SJCRH30 (cell line): ENCODE data around the gene MSMO1. TPM values are rescaled to one million over a fixed set of nuclear protein-coding genes. Genes with fewer than 3 reads are reported as not detected.
"Not testable (repeated sequence)": the region's sequence is repeated elsewhere in the genome, so short reads cannot be mapped to it uniquely, and the experiment has no call there.

ENCODE experiments used
- DNase-seq, 2 experiments: peaks; one replicate each; pipeline ENCODE4 v3.0.0-alpha.2; 2015 to 2020
- H3K27ac ChIP-seq: fragments of 250-450 bp; sonication (Bioruptor Pico); 2 replicates; pipeline ENCODE4 v1.5.1; 2020; ENCODE audit warnings: mild to moderate bottlenecking, moderate library complexity
- H3K27me3 ChIP-seq: fragments of 250-450 bp; sonication (Bioruptor Pico); 2 replicates; pipeline ENCODE4 v1.5.1; 2020; ENCODE audit warnings: mild to moderate bottlenecking, moderate library complexity
- H3K36me3 ChIP-seq: fragments of 250-450 bp; sonication (Bioruptor Pico); 2 replicates; pipeline ENCODE4 v1.5.1; 2020; ENCODE audit warnings: mild to moderate bottlenecking, moderate library complexity
- H3K4me1 ChIP-seq: fragments of 250-450 bp; sonication (Bioruptor Pico); 2 replicates; pipeline ENCODE4 v1.5.1; 2020; ENCODE audit warnings: mild to moderate bottlenecking, moderate library complexity
- H3K4me3 ChIP-seq: fragments of 250-450 bp; sonication (Bioruptor Pico); 2 replicates; pipeline ENCODE4 v1.5.1; 2020; ENCODE audit warnings: mild to moderate bottlenecking, moderate library complexity
- H3K9me3 ChIP-seq: fragments of 250-450 bp; sonication (Bioruptor Pico); replicated peaks from 2 replicates; pipeline ENCODE4 v1.5.1; 2020; ENCODE audit warnings: mild to moderate bottlenecking, moderate library complexity
- total RNA-seq: library from RNA; depleted of rRNA; stranded (reverse); fragments of >200 nt; shearing (Covaris generic); gene quantifications from 2 replicates; pipeline ENCODE4 v1.2.3, GENCODE V29; 2014

The MSMO1 gene
- total RNA-seq, 1 experiment from 2014 or later = 44.6 TPM

DNA sequence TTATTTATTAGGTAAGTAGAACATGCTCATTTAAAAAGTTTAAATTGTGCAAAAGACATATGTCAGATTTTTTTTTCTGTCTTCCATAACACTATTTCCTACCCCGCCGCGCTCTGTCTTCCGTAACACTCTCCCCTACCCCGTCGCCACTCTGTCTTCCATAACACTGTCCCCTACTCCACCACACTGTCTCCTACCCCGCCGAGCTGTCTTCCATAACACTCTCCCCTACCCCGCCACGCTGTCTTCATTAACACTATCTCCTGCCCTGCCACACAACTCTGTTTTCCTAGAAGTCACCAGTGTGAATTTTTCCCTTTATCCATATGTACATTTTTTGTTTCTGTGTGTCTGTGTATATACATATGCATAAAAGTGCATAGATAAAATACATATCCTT is 4.4 kb downstream of the MSMO1 start:
- Histone ChIP-seq H3K9me3 (no peaks in the 10 kb centered on the region), H3K4me1 (peaks cover 2% of the 10 kb centered on the region; the same call in 1 of the 2 replicates), H3K27ac (no peak overlapping the region), H3K27me3 (no peaks in the 10 kb centered on the region), H3K36me3 (peaks cover 17% of the 10 kb centered on the region), H3K4me3 (no peak overlapping the region)
- no peak for DNase-seq

DNA sequence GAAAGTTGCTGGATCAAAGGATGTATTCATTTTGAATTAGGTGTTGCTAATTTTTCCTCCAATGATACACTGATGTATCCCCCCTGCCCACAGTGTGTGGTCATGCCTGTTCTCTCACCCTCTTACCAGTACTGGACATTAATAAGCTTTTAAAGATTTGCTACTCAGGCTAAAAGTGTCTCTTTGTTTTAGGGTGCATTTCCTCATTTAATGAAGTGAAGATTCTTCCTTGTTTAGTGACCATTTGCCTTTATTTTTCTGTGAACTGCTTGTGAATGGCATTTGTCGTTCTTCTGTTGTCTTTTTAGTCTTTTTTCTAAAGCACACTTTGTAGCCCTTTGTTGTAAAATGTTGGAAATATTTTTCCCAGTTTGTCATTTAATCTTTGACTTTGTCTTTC is 5.0 kb downstream of the MSMO1 start:
- no peak overlapping the region for H3K4me3 ChIP-seq
- H3K9me3 ChIP-seq = no peaks in the 10 kb centered on the region
- H3K4me1 ChIP-seq = peaks cover 2% of the 10 kb centered on the region; the same call in 1 of the 2 replicates
- no peak for DNase-seq
- no peak overlapping the region for H3K27ac ChIP-seq
- H3K36me3 ChIP-seq = peaks cover 18% of the 10 kb centered on the region
- no peaks in the 10 kb centered on the region for H3K27me3 ChIP-seq

DNA sequence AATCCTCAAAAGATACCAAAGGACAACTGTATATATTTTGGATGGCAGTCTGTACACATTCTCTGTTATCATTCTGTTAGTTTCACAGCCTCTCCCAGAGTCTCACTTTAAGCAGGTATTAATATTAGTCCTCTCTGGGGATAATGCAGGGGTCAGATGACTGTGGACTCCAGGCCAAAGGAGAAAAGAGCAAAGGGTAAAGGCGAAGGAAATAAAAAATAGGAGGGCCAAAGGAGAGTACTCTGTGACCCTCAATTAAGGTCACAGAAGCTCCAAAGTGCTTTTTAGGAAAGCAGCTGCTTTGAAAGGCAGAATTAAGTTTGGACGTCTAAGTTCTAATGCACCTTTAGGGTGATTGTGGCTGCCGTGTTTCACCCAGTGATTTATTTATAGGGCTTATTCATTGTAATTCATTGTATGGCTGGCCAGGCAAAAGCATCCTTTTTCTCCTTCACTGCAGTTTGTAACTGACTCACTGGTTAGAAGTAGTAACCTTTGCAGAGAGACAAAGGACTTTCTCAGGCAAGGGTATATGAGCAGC is 7.8 kb downstream of the MSMO1 start:
- Histone ChIP-seq H3K4me3 (no peak overlapping the region), H3K27ac (no peak overlapping the region), H3K27me3 (no peaks in the 10 kb centered on the region), H3K4me1 (no peaks in the 10 kb centered on the region), H3K9me3 (no peaks in the 10 kb centered on the region), H3K36me3 (peaks cover 36% of the 10 kb centered on the region)
- no peak for DNase-seq

DNA sequence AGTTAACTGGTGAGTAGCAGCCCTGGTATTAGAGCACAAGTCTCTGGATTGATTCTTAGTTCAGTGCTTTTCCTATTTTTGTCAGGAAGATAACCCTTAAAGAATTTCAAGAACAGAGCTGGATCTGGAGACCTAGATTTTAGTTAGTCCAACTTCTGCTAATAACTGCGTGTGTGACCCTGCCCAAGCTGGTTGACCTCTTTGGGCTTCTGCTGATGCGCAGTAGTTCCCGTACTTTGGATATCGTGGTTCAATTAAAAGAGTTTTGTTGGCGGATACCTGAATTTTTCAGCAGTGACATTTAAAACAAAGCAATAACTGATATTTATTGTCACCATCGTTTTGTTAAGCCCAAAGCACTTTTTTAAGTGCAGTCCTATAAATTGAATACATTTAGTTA is 9.3 kb downstream of the MSMO1 start:
- Histone ChIP-seq H3K4me3 (no peak overlapping the region), H3K27me3 (no peaks in the 10 kb centered on the region), H3K36me3 (peaks cover 42% of the 10 kb centered on the region), H3K9me3 (no peaks in the 10 kb centered on the region), H3K4me1 (no peaks in the 10 kb centered on the region), H3K27ac (no peak overlapping the region)
- no peak for DNase-seq

DNA sequence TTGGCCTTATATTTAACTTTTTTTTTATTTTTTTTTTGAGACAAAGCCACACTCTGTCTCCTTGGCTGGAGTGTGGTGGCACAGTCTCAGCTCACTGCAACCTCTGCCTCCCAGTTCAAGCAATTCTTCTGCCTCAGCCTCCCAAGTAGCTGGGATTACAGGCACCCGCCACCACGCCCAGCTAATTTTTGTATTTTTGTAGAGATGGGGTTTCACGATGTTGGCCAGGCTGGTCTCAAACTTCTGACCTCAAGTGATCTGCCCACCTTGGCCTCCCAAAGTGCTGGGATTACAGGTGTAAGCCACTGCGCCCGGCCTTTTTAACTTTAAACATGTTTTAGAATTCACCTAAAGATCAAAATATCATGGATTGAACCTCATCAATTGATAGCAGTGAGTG is 14.9 kb downstream of the MSMO1 start:
- H3K4me1 ChIP-seq, H3K9me3 ChIP-seq, H3K27me3 ChIP-seq, H3K4me3 ChIP-seq, H3K27ac ChIP-seq, DNase-seq: not testable (repeated sequence)
- H3K36me3 ChIP-seq = peaks cover 35% of the 10 kb centered on the region; the same call in 1 of the 2 replicates

DNA sequence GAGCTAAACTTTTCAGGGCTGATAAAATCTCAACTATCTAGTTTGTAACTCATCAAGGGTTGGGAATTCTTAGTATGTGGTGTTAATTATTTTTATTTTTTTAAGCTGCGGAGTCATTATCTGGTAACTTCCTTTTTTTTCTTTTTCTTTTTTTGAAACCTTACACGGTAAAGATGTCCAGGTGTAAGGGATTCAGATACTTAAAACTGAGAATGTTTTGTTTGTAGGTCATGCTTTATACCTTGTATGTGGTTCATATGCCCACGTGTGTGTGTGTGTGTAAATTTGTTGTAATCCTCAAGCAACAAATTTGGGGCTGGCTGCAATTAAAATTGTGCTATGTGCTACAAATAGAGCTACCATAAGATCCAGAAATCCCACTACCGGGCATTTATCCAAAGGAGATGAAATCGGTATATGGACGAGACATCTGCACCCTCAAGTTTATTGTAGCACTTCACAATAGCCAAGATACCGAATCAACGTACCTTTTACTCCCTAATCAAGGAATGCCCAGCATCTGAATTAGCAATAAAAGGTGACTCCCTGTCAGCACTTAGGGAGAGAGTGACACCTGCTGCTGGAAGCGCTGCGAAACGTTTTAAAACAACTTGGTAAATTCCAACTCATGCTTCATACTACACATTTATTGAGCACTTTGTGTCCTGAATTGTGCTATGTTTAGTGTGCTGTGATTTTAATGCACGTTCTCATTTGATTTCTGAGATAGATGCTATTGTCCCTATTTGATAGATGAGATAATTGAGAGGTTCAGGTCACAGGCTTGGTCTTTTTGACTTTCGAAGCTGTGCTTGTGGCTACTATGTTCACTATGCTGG is 16.1 kb downstream of the MSMO1 start:
- Histone ChIP-seq H3K27ac (no peak overlapping the region), H3K27me3 (no peaks in the 10 kb centered on the region), H3K4me1 (no peaks in the 10 kb centered on the region), H3K4me3 (no peak overlapping the region), H3K9me3 (no peaks in the 10 kb centered on the region), H3K36me3 (peaks cover 25% of the 10 kb centered on the region; the same call in 1 of the 2 replicates)
- DNase-seq = peak in 1 of 2 experiments; percentile 13

DNA sequence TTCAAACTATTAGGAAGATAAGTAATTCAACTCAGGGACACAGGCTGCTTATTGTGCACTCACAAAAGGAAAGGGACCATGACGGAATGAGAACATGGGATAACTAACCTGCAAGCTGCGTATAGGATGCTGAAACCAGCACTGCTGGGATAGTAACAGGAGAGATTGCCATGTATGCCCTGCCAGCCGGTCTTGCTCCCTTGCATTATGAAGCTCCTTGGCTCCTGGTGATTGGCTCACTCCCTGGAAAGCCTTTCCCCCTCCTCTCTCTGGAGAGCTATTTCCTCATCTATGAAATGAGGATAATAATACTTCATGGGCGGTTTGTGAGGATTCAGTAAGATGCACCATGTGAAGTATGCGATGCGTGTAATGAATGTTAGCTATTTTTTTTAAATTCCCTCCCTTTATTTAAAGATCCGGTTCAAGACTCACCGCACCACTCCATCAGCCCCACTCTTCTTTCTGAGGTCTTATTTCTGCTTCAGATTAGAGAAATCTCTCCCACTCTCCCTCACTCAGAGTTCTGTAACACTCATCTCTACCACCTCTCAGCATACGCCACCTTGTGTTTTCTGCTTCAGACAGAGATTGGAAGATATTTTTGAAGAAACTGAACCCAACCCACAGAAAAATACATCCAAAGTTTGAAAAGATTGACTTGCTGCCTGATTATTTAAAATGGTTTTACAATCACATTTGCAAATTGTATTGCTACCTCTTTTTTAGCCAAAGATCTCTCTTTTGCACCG is 18.4 kb downstream of the MSMO1 start:
- H3K36me3 ChIP-seq = peaks cover 12% of the 10 kb centered on the region; the same call in 1 of the 2 replicates
- DNase-seq = no peak
- no peaks in the 10 kb centered on the region for H3K4me1 ChIP-seq
- H3K9me3 ChIP-seq = no peaks in the 10 kb centered on the region
- H3K4me3 ChIP-seq = no peak overlapping the region
- H3K27me3 ChIP-seq = no peaks in the 10 kb centered on the region
- H3K27ac ChIP-seq = no peak overlapping the region

DNA sequence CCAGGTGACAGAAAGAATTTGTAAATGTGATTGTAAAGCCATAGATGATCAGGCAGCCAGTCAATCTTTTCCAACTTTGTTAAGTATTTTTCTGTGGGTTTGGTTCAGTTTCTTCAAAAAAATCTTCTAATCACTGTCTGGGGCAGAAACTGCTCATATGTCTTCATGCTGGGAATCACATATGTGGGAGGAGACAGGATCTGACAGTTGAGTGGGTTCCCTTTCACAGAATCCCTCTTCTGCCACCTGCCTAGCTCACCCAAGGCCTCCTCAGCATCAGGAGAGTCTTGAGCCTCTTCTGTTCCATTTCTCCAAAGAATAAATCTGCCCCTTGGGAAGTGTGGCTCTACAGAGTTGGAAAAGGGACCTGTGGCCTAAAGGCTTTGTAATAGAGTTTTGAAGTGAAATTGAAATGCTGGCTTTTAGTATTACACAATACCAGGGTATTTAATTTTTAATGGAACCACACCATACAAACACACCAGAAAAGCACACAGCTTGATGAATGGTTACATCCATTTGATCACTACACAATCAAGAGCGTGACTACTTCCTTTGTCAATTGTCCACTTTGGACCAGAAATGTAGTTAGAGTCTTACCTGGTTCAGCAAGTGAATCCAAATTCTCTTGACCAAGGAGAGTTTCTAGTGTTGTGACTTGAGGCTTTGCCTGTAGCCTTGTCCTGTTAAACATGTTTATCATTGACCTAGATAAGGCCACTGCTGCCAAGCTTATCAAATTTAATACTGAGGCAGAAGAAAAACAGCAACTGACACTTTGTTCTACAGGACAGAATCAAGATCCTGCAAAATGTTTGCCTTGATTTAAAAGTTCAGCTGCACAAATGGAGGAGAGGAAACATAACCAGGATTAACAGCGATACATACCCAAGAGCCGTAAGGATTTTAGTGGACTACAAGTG is 20.4 kb downstream of the MSMO1 start:
- DNase-seq = no peak
- Histone ChIP-seq H3K4me1 (no peaks in the 10 kb centered on the region), H3K27me3 (no peaks in the 10 kb centered on the region), H3K4me3 (no peak overlapping the region), H3K9me3 (no peaks in the 10 kb centered on the region), H3K36me3 (no peaks in the 10 kb centered on the region), H3K27ac (no peak overlapping the region)

DNA sequence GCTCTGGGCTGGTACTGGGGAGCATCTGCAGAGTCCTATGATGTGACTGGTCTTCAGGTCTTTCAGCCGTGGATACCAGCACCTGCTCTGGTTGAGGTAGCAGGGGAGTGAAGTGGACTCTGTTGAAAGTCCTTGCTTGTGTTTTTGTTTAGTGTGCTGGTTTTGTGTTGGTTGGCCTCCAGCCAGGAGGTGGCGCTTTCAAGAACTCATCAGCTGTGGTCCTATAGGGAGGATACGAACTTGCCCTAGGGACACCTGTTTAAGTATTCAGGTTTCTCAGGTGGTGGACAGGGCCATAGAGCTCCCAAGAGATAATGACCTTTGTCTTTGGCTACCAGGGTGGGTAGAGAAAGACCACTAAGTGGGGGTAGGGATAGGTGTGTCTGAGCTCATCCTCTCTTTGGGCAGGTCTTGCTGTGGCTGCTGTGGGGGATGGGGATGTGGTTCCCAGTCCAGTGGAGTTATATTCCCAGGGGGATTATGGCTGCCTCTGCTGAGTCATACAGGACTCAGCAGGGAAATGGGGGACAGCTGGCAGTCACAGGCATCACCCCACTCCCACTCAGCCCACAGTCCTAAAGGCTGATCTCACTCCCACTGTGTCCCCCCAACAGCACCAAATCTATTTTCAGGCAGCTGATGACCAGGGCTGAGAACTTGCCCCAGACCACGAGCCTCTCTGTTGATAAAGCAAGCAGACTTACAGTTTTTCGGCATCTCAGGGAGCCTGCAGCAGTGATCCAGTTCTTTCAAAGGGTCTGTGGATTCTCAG is 24.1 kb downstream of the MSMO1 start:
- H3K27ac ChIP-seq = no peak overlapping the region

DNA sequence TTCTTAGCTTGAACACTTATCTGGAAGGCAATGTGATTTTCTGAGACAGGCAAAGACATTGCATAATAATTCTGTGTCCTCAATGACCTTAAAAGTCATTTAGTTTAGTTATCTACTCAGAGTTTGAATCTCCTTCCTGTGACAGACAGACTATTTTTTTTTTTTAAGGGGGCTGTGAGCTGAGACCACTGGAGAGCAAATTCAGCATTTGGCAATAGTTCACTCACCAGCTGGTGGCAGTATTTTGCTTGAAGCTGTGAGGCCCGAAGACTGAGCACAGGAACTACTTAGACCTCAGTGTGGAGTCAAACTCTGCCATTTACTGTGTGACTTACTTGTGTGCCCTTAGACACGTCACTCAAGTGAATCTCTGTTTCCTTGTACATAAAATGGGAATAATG is 28.4 kb downstream of the MSMO1 start:
- H3K36me3 ChIP-seq = no peaks in the 10 kb centered on the region
- H3K9me3 ChIP-seq = no peaks in the 10 kb centered on the region
- no peaks in the 10 kb centered on the region for H3K27me3 ChIP-seq
- H3K4me3 ChIP-seq = no peak overlapping the region
- DNase-seq = peak; percentile 11 to 47
- no peaks in the 10 kb centered on the region for H3K4me1 ChIP-seq
- H3K27ac ChIP-seq = no peak overlapping the region

More for the DNA sequence above, 24.1 kb downstream of the MSMO1 start:
- no peaks in the 10 kb centered on the region for H3K36me3 ChIP-seq
- H3K9me3 ChIP-seq = no peaks in the 10 kb centered on the region
- H3K4me3 ChIP-seq = no peak overlapping the region
- H3K4me1 ChIP-seq = no peaks in the 10 kb centered on the region
- peak; percentile 11 to 13 for DNase-seq
- no peaks in the 10 kb centered on the region for H3K27me3 ChIP-seq

DNA sequence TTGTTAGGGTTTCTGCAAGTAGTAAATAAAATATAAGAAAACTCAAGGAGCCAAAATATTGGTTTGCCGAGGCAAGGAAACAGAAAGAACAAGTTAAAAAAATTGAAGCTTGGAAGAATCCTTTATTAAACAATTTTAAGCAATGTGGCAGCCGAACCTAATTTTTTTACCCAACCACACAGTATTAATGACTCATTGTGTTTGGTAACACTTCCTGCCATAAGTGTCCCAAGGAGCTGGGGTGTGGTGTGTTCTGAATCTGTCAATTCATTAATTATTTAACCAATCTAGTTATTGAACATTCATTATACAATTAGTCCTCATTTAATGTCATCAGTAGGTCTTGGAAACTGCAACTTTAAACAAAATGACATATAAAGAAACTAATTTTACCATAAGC is 32.0 kb downstream of the MSMO1 start:
- no peak overlapping the region for H3K4me3 ChIP-seq
- no peak overlapping the region for H3K27ac ChIP-seq
- no peaks in the 10 kb centered on the region for H3K27me3 ChIP-seq
- H3K36me3 ChIP-seq = no peaks in the 10 kb centered on the region
- H3K9me3 ChIP-seq = no peaks in the 10 kb centered on the region
- no peak for DNase-seq
- no peaks in the 10 kb centered on the region for H3K4me1 ChIP-seq

DNA sequence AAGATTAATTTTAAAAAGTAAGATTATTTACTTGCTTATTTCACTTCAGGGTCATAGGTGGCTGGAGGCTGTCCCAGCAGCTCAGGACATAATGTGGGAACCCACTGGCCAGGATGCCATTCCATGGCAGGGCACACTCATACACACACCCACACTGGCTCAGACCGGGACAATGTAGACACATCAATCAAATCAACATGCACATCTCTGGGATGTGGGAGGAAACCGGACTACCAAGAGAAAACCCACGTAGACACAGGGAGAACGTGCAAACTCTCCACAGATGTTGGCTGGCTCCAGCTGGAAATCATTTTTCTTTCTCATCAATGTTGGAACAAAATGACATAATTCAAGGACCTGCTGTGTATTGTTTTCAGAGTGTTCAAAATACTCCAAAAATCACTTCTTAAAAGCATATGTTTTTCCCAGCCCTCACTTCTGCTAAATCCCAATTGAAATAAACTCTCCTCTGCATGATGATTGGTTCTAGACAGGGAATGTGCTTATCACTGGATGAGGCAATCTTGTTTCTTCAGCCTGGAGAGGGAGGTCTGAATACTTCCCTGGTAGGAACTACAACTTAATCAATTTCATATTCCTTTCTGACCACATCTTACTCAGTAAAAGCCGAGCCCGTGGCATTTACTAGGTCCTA is 32.7 kb downstream of the MSMO1 start:
- Histone ChIP-seq H3K36me3 (no peaks in the 10 kb centered on the region), H3K4me3 (no peak overlapping the region), H3K4me1 (no peaks in the 10 kb centered on the region), H3K9me3 (no peaks in the 10 kb centered on the region), H3K27ac (no peak overlapping the region), H3K27me3 (no peaks in the 10 kb centered on the region)
- DNase-seq = no peak

DNA sequence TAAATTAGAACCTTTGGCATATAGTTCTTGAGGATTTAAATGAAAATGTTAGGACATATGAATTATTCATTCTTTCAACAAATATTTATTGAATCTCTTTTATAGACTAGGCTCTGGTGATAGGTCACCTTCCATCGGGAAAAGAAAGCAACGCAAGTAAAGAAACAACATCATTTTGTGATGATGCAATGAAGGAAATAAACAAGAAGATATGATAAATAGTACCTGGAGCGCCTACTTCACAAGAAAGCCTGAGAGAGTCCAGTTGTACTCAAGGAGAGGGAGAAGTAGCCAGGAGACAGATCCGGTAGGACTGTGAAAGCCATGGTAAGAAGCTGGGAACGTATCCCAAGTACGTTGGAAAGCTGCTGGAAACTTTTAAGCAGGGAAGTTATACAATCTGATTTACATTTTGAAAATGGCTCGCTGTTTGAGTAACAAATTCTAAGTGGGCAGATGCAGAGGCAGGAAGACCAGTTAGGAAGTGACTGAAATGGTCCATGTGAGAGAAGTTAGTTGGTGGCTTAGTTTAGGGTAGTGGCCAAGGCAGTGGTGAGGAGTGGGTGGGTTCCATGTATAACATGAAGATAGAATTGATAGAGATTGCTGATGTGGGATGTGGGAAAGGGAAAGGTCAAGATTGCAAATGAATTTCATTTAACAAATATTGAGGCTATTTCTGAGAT is 33.7 kb downstream of the MSMO1 start:
- Histone ChIP-seq H3K4me1 (no peaks in the 10 kb centered on the region), H3K36me3 (no peaks in the 10 kb centered on the region), H3K27ac (no peak overlapping the region), H3K27me3 (no peaks in the 10 kb centered on the region), H3K4me3 (no peak overlapping the region), H3K9me3 (no peaks in the 10 kb centered on the region)
- DNase-seq = no peak
